ENCODE data around the gene ZBTB37. TPM values are rescaled to one million over a fixed set of nuclear protein-coding genes. Genes with fewer than 3 reads are reported as not detected.

ZBTB37 gene
- total and polyA plus RNA-seq, 9 of the 15 experiments (the other 6 are each of a cell fraction or from before 2014, with no cell fraction given), result 1.3 to 13.9 (median 5.4) TPM

DNA sequence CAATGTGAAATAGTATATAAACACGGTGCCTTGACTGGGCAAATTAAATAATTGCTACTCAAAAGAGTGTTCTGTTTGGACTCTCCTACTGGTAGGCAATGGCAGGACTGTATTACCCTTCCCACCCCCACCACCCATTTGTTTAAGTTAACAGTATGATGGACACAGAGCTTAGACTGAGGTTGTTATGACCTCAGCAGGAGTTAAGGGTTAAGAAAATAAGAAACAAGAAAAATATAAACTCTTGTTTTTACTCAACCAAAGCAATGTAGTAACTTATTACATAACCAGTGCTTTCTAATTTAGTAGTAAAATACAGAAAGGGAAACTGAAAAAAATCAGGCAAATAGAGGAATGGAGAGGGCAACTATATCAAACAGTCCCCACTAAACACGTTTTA is 68.9 kb downstream of the ZBTB37 start (continued):
- TF ChIP-seq ZSCAN32 (CRISPR knock-in tag; IDR thresholded peaks at IDR 0.05), result no peak
- TF ChIP-seq SRSF9 (IDR thresholded peaks at IDR 0.05; ENCODE audit: borderline replicate concordance, low read depth, low read length), result no peak

DNA sequence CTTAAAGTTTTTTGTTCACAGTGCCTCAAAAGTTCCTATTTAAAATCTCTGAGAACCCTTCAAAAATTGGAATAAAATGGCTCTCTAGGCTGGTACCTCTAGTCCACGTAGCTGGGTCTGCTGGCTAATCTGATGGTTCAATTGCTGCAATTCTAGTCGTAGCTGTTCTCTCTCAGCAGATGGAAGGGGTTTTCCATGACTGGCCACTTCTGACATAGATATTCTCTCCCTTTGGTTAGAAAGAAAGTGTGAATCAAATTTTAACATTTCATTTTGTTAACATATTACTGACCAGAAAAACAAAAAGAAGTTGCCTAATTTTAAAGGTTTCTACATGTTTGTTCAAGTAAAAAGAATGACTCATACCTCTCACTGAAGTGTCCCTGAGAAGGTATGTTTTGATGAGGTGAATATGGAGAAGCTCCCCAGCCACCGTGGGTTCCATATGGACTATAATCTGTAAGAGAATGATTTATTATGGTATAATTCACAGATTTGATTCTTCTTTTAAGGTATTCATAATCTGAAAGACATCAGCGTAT is 78.3 kb downstream of the ZBTB37 start:
- Histone ChIP-seq H3K4me3 (no peak overlapping the region), H3K9me1 (ENCODE audit: control insufficient read depth, insufficient read depth, low read length) (no peaks in the 10 kb centered on the region), H3K79me2 (ENCODE audit: control insufficient read depth, insufficient read depth, low read length) (no peaks in the 10 kb centered on the region), H3K4me2 (ENCODE audit: insufficient read depth, low read length) (no peak overlapping the region), H3K9me3 (replicated peaks; ENCODE audit: control insufficient read depth, insufficient read depth, low read depth, low read length) (no peaks in the 10 kb centered on the region), H3K27me3 (ENCODE audit: control insufficient read depth in 2 of 2, insufficient read depth in 2 of 2, low read length in 2 of 2) (no peaks in the 10 kb centered on the region), H3K4me1 (replicated peaks in 1 of 2; ENCODE audit: control insufficient read depth in 2 of 2, insufficient read depth in 2 of 2, low read length in 2 of 2) (no peaks in the 10 kb centered on the region), H3K27ac (ENCODE audit: extremely low read depth, low read depth, low read length) (no peak overlapping the region), H4K20me1 (replicated peaks; ENCODE audit: control insufficient read depth, insufficient read depth, low read length) (no peaks in the 10 kb centered on the region), H3K36me3 (ENCODE audit: control insufficient read depth, insufficient read depth, low read length) (peaks cover 87% of the 10 kb centered on the region), H2AFZ (ENCODE audit: low read depth, low read length) (no peak overlapping the region), H3K9ac (ENCODE audit: insufficient read depth in 1 of 2, low read depth in 2 of 2, low read length in 2 of 2) (no peak overlapping the region)
- ATAC-seq, result no peak
- intact Hi-C loops (cut with micrococcal nuclease) (no loop called here), in situ Hi-C loops (cut with MboI) (no loop called here)
- no peak for FAIRE-seq
- 87% methylated on average over 4 of the region's 4 CpGs for WGBS (ENCODE audit: insufficient coverage, low coverage, missing lambda C conversion rate)
- no TSS peak for BruUV-seq (replicated peaks)
- 0 out of 2 replicates have a peak, but pooled peaks have one; percentile 34 for TF ChIP-seq ZNF561 (CRISPR knock-in tag; conservative IDR thresholded peaks at IDR 0.05)
- no peak for TF ChIP-seq CEBPG (CRISPR knock-in tag; IDR thresholded peaks at IDR 0.05)
- TF ChIP-seq CEBPG (tag; conservative IDR thresholded peaks at IDR 0.05 in 1 of 2, IDR thresholded peaks at IDR 0.05 in 1 of 2), result 0 out of 4 replicates have a peak, but pooled peaks of 1 of the 2 experiments have one; percentile 23
- no peak for TF ChIP-seq MEF2D (tag; conservative IDR thresholded peaks at IDR 0.05; ENCODE audit: low read depth)
- POLR2A ChIA-PET, result no interaction called here
- DNase-seq (ENCODE audit: extremely low read depth in 1 of 4, low spot score in 3 of 4), result no peak
- CTCF ChIA-PET (ENCODE audit: low intra/inter-chr PET ratio), result no interaction called here

Measured in K562 (cell line).